ENCODE measurements around the gene PDXK. TPM values are rescaled to one million over a fixed set of nuclear protein-coding genes. Genes with fewer than 3 reads are reported as not detected.
A peak's percentile ranks its signal among the peaks of the same experiment; 100 is the strongest.

The PDXK gene
- total and polyA plus RNA-seq, 12 donors: 43.0 to 202 (median 95.3) TPM

DNA sequence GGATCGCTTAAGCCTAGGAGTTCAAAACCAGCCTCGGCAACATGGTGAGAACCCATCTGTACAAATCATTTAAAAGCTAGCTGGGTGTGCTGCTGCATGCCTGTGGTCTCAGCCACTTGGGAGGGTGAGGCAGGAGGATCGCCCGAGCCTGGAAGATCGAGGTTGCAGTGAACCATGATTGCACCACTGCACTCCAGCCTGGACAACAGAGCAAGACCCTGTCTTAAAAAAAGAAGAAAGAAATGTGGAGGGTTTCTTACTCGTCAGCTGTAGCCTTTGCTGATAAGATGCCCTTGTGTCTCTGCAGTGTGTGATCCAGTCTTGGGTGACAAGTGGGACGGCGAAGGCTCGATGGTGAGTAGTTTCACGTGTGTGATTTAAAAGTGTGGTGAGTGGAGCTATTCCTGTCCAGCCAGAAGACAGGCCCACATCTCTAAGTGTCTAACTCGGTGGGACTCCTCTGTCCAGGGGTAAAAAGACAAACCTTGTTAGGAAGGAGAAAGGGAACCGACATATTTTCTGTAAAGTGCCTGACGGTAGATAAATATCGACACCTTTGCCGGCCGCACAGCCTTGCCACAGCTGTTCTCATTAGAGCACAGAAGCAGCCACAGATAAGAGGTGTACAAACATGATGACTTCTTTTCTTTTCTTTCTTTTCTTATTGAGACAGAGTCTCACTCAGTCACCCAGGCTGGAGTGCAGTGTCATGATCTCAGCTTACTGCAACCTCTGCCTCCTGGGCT is 27.0 kb downstream of the PDXK start:
- intact Hi-C loops (cut with DNase I): no loop called here
- no peaks in the 10 kb centered on the region for H3K9me3 ChIP-seq (replicated peaks in 1 of 3)
- peaks cover 0 to 63% of the 10 kb centered on the region in 2 donors for H3K36me3 ChIP-seq (replicated peaks in 1 of 2)
- H3K27me3 ChIP-seq: no peaks in the 10 kb centered on the region
- DNase-seq: no peak
- TF ChIP-seq, protein P1, sequence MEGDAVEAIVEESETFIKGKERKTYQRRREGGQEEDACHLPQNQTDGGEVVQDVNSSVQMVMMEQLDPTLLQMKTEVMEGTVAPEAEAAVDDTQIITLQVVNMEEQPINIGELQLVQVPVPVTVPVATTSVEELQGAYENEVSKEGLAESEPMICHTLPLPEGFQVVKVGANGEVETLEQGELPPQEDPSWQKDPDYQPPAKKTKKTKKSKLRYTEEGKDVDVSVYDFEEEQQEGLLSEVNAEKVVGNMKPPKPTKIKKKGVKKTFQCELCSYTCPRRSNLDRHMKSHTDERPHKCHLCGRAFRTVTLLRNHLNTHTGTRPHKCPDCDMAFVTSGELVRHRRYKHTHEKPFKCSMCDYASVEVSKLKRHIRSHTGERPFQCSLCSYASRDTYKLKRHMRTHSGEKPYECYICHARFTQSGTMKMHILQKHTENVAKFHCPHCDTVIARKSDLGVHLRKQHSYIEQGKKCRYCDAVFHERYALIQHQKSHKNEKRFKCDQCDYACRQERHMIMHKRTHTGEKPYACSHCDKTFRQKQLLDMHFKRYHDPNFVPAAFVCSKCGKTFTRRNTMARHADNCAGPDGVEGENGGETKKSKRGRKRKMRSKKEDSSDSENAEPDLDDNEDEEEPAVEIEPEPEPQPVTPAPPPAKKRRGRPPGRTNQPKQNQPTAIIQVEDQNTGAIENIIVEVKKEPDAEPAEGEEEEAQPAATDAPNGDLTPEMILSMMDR (IDR thresholded peaks at IDR 0.05): no peak
- TF ChIP-seq POLR2A (IDR thresholded peaks at IDR 0.05): no peak
- H3K4me1 ChIP-seq (replicated peaks in 1 of 2): no peaks in the 10 kb centered on the region
- WGBS, 4 donors: 90 to 95% (median 92%) methylated on average over 15 to 16 of the region's 16 CpGs
- H3K4me3 ChIP-seq: no peak overlapping the region
- H3K27ac ChIP-seq: no peak overlapping the region

GRCh38 chr21:43748622-43749021 is 29.7 kb downstream of the PDXK start:
- H3K9me3 ChIP-seq (replicated peaks in 1 of 3): no peaks in the 10 kb centered on the region
- H3K27ac ChIP-seq: no peak overlapping the region
- no peaks in the 10 kb centered on the region for H3K4me1 ChIP-seq (replicated peaks in 1 of 2)
- H3K27me3 ChIP-seq: no peaks in the 10 kb centered on the region
- 93 to 99% (median 94%) methylated on average over 13 to 17 of the region's 17 CpGs for WGBS, 4 donors
- DNase-seq: no peak
- peaks cover 0 to 70% of the 10 kb centered on the region in 2 donors for H3K36me3 ChIP-seq (replicated peaks in 1 of 2)
- intact Hi-C loops (cut with DNase I): no loop called here
- H3K4me3 ChIP-seq: no peak overlapping the region
- TF ChIP-seq, protein P1 (IDR thresholded peaks at IDR 0.05): no peak
- no peak for TF ChIP-seq POLR2A (IDR thresholded peaks at IDR 0.05)

DNA sequence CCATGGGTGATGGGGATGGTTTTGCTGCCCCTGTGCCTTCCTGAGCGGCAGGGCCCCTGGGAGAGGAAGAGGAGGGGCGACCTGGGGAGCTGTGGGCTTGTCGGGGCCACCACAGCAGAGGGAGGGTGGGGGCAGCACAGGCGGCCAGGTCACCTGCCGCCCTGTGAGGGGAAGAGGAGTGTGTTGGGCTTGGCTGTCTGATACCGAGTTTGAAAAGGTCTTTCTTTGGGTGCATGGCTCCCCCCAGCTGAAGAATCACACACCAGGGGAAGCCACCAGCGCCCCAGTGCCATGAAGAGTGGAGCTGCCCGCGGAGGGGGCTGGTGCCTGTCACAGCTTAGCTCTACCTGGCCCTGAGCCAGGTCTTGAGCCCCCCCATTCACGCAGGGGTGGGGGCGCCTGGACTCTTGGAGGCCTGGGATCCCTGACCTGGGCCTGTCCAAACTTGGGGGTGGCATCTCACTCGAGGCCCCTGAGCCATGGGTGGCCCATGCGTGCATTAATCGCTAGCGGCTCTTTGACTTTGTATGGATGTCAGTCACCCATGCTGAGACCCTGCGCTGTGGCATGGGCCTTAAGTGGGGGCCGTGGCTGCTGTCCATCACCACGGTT is 30.8 kb downstream of the PDXK start:
- no peaks in the 10 kb centered on the region for H3K27me3 ChIP-seq
- no peaks in the 10 kb centered on the region for H3K4me1 ChIP-seq (replicated peaks in 1 of 2)
- intact Hi-C loops (cut with DNase I): no loop called here
- 83 to 90% (median 88%) methylated on average over 5 to 18 of the region's 18 CpGs for WGBS, 4 donors
- DNase-seq: no peak
- no peak overlapping the region for H3K4me3 ChIP-seq
- H3K9me3 ChIP-seq (replicated peaks in 1 of 3): no peaks in the 10 kb centered on the region
- H3K36me3 ChIP-seq (replicated peaks in 1 of 2): peaks cover 0 to 79% of the 10 kb centered on the region in 2 donors
- TF ChIP-seq, protein P1 (IDR thresholded peaks at IDR 0.05): no peak
- TF ChIP-seq POLR2A (IDR thresholded peaks at IDR 0.05): no peak
- H3K27ac ChIP-seq: no peak overlapping the region

- intact Hi-C loops (cut with DNase I): no loop called here
Observed at GRCh38 chr21:43750339-43751033, 31.6 kb downstream of the PDXK start.

More at GRCh38 chr21:43750339-43751033, 31.6 kb downstream of the PDXK start:
- no peak for DNase-seq
- Histone ChIP-seq H3K27me3 (no peaks in the 10 kb centered on the region), H3K9me3 (replicated peaks in 1 of 3) (no peaks in the 10 kb centered on the region), H3K4me1 (replicated peaks in 1 of 2) (no peaks in the 10 kb centered on the region), H3K36me3 (replicated peaks in 1 of 2) (peaks cover 0 to 82% of the 10 kb centered on the region in 2 donors), H3K4me3 (no peak overlapping the region), H3K27ac (peak overlapping the region in 1 of 5 donors; percentile 7)
- TF ChIP-seq, protein P1 (IDR thresholded peaks at IDR 0.05): no peak
- no peak for TF ChIP-seq POLR2A (IDR thresholded peaks at IDR 0.05)
- 77 to 94% (median 89%) methylated on average over 9 to 28 of the region's 28 CpGs for WGBS, 4 donors

All from adrenal gland (tissue), 12 donors.